Measurements from ENCODE around the gene FBXW9.

The FBXW9 gene

GRCh38 chr19:12676928-12677327, 19.5 kb downstream of the FBXW9 start:
- DNase-seq = no peak

- peak; percentile 79 to 83 for DNase-seq
Measured at GRCh38 chr19:12676384-12676792, 20.0 kb downstream of the FBXW9 start.

GRCh38 chr19:12675940-12676339, 20.5 kb downstream of the FBXW9 start:
- no peak for DNase-seq

- DNase-seq = no peak
Measured at GRCh38 chr19:12675399-12675798, 21.0 kb downstream of the FBXW9 start.

- no peak for DNase-seq
Measured at GRCh38 chr19:12672744-12673143, 23.7 kb downstream of the FBXW9 start.

- DNase-seq = no peak
Measured at GRCh38 chr19:12670159-12670928, 26.1 kb downstream of the FBXW9 start.

GRCh38 chr19:12669270-12670158, 26.9 kb downstream of the FBXW9 start:
- DNase-seq = peak; percentile 76 to 80

- DNase-seq = peak; percentile 83
Measured at GRCh38 chr19:12668932-12669269, 27.5 kb downstream of the FBXW9 start.

- DNase-seq = no peak
Measured at GRCh38 chr19:12668346-12668745, 28.1 kb downstream of the FBXW9 start.

- DNase-seq = no peak
Measured at GRCh38 chr19:12667731-12668302, 28.6 kb downstream of the FBXW9 start.

GRCh38 chr19:12666265-12667048, 30.0 kb downstream of the FBXW9 start, which contains the start of the genes MAN2B1 and WDR83:
TSS of gene MAN2B1 (minus strand) at chr19:12666742. CDS start at chr19:12666701, 41 bp downstream.
TSS of gene WDR83 (plus strand) at chr19:12666807. CDS start at chr19:12669791, 2,984 bp downstream.
- peak; percentile 82 to 85 for DNase-seq

- peak in 1 of 2 donors; percentile 31 for DNase-seq
Measured at GRCh38 chr19:12665671-12666264, 30.7 kb downstream of the FBXW9 start.

GRCh38 chr19:12665281-12665573, 31.2 kb downstream of the FBXW9 start:
- DNase-seq = peak; percentile 63 to 83

GRCh38 chr19:12664406-12665280, 31.8 kb downstream of the FBXW9 start:
- DNase-seq = no peak

- no peak for DNase-seq
Measured at GRCh38 chr19:12660980-12661379, 35.5 kb downstream of the FBXW9 start.

- no peak for DNase-seq
Measured at GRCh38 chr19:12657966-12658365, 38.5 kb downstream of the FBXW9 start.

- DNase-seq = no peak
Measured at GRCh38 chr19:12656899-12657571, 39.4 kb downstream of the FBXW9 start.

GRCh38 chr19:12655546-12655945, 40.9 kb downstream of the FBXW9 start:
- no peak for DNase-seq

- DNase-seq = no peak
Measured at GRCh38 chr19:12652219-12652618, 44.2 kb downstream of the FBXW9 start.

- no peak for DNase-seq
Measured at GRCh38 chr19:12649941-12650340, 46.5 kb downstream of the FBXW9 start.

- no peak for DNase-seq
Measured at GRCh38 chr19:12648088-12648487, 48.3 kb downstream of the FBXW9 start.

All from CD4-positive, alpha-beta T cell treated with Interleukin-1 beta for 1 hour (primary cell).